Ishikawa (cell line): Measurements from ENCODE around the gene DACT2.

ENCODE experiments used
- CEBPB ChIP-seq: IDR thresholded peaks from 2 replicates; pipeline ENCODE4 v1.6.1; 2012
- CREB1 ChIP-seq: IDR thresholded peaks from 2 replicates; pipeline ENCODE4 v1.6.1; 2012; ENCODE audit warnings: low read depth
- EGR1 ChIP-seq: IDR thresholded peaks from 2 replicates; pipeline ENCODE4 v1.6.1; 2012
- EP300 ChIP-seq: IDR thresholded peaks from 2 replicates; pipeline ENCODE4 v1.6.1; 2012; ENCODE audit warnings: borderline replicate concordance
- FOXM1 ChIP-seq: IDR thresholded peaks from 2 replicates; pipeline ENCODE4 v1.6.1; 2012; ENCODE audit warnings: low read depth, borderline replicate concordance
- NFIC ChIP-seq: IDR thresholded peaks from 2 replicates; pipeline ENCODE4 v1.6.1; 2012
- RAD21 ChIP-seq: IDR thresholded peaks from 2 replicates; pipeline ENCODE4 v1.6.1; 2012; ENCODE audit warnings: low read depth
- TAF1 ChIP-seq: IDR thresholded peaks from 2 replicates; pipeline ENCODE4 v1.6.1; 2012; ENCODE audit warnings: low read depth, mild to moderate bottlenecking
- TCF12 ChIP-seq: IDR thresholded peaks from 2 replicates; pipeline ENCODE4 v1.6.1; 2012; ENCODE audit warnings: low read depth
- TEAD4 ChIP-seq: IDR thresholded peaks from 2 replicates; pipeline ENCODE4 v1.6.1; 2012
- YY1 ChIP-seq: IDR thresholded peaks from 2 replicates; pipeline ENCODE4 v1.6.1; 2012; ENCODE audit warnings: low read depth
- ZBTB7A ChIP-seq: IDR thresholded peaks from 2 replicates; pipeline ENCODE4 v1.6.1; 2012; ENCODE audit warnings: low read depth
- TF ChIP-seq, protein P1 (sequence below): IDR thresholded peaks from 2 replicates; pipeline ENCODE4 v1.6.1; 2012
- TF ChIP-seq, protein P2 (sequence below): IDR thresholded peaks from 2 replicates; pipeline ENCODE4 v1.6.1; 2012
- TF ChIP-seq, protein P3 (sequence below): IDR thresholded peaks from 2 replicates; pipeline ENCODE4 v1.6.1; 2012; ENCODE audit warnings: low read depth, mild to moderate bottlenecking

Gene DACT2

DNA sequence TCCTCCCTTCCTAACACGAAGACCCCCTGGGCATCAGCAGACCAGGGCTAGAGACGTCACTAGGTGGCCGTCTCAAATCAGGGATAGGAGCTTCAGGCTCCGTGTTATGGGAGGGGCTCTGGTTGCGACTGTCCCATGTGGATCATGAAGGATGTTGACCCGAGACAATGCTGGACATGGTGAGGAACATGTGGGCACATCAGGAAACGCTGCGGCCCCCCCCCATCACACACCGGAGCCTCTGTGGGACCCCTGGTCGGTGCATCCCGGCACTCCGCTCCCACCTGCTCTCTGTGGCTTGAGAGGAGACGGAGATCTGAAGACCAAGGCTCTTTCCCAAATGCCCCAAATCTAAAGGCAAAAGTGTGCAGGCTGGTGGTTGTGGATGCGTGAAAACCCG lies 54.2 kb downstream of the DACT2 start:
- no peak for TF ChIP-seq CREB1

DNA sequence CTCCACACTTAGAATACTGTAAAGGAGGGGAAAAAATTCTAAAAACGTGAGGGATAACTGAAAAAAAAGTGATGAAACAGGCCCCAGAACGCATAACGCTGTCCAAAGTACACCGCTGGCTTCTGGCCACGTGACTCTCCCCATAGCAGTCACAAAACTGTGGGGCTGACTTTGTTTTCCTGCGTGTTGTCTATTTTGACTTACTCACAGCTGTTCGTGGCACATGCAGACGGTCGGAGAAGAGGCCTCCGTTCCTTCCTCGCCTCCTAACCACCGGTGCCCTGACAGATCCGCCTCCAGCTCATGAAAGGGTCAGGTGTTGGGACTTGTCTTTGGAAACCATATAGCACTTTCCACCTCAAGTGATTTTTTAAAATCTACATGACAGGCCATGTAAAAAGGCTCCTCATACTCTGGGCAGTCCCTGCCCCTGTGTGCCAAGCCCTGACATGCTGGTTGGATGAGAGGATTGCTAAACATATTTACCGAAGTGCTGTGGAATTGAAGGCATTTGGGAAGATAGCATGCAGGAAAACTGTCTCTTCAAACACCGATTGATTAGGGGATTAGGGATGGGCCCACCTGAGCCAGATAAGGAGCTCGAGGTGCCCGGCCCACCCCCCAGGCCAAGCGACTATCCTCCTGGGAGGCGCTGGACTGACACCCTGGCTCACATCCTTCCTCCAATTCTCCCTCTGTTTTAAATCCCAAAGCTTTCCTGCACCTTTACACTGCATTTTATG lies 54.8 kb downstream of the DACT2 start:
- TF ChIP-seq EGR1: no peak
- no peak for TF ChIP-seq ZBTB7A
- no peak for TF ChIP-seq RAD21
- no peak for TF ChIP-seq CREB1
- TF ChIP-seq TAF1: no peak
- no peak for TF ChIP-seq NFIC
- TF ChIP-seq EP300: no peak
- TF ChIP-seq TCF12: no peak
- no peak for TF ChIP-seq CEBPB
- no peak for TF ChIP-seq TEAD4
- TF ChIP-seq, protein P1, sequence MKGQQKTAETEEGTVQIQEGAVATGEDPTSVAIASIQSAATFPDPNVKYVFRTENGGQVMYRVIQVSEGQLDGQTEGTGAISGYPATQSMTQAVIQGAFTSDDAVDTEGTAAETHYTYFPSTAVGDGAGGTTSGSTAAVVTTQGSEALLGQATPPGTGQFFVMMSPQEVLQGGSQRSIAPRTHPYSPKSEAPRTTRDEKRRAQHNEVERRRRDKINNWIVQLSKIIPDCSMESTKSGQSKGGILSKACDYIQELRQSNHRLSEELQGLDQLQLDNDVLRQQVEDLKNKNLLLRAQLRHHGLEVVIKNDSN: no peak
- TF ChIP-seq YY1: no peak
- TF ChIP-seq, protein P2, sequence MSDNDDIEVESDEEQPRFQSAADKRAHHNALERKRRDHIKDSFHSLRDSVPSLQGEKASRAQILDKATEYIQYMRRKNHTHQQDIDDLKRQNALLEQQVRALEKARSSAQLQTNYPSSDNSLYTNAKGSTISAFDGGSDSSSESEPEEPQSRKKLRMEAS: no peak
- TF ChIP-seq, protein P3, sequence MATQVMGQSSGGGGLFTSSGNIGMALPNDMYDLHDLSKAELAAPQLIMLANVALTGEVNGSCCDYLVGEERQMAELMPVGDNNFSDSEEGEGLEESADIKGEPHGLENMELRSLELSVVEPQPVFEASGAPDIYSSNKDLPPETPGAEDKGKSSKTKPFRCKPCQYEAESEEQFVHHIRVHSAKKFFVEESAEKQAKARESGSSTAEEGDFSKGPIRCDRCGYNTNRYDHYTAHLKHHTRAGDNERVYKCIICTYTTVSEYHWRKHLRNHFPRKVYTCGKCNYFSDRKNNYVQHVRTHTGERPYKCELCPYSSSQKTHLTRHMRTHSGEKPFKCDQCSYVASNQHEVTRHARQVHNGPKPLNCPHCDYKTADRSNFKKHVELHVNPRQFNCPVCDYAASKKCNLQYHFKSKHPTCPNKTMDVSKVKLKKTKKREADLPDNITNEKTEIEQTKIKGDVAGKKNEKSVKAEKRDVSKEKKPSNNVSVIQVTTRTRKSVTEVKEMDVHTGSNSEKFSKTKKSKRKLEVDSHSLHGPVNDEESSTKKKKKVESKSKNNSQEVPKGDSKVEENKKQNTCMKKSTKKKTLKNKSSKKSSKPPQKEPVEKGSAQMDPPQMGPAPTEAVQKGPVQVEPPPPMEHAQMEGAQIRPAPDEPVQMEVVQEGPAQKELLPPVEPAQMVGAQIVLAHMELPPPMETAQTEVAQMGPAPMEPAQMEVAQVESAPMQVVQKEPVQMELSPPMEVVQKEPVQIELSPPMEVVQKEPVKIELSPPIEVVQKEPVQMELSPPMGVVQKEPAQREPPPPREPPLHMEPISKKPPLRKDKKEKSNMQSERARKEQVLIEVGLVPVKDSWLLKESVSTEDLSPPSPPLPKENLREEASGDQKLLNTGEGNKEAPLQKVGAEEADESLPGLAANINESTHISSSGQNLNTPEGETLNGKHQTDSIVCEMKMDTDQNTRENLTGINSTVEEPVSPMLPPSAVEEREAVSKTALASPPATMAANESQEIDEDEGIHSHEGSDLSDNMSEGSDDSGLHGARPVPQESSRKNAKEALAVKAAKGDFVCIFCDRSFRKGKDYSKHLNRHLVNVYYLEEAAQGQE: no peak
- TF ChIP-seq FOXM1: no peak

DNA sequence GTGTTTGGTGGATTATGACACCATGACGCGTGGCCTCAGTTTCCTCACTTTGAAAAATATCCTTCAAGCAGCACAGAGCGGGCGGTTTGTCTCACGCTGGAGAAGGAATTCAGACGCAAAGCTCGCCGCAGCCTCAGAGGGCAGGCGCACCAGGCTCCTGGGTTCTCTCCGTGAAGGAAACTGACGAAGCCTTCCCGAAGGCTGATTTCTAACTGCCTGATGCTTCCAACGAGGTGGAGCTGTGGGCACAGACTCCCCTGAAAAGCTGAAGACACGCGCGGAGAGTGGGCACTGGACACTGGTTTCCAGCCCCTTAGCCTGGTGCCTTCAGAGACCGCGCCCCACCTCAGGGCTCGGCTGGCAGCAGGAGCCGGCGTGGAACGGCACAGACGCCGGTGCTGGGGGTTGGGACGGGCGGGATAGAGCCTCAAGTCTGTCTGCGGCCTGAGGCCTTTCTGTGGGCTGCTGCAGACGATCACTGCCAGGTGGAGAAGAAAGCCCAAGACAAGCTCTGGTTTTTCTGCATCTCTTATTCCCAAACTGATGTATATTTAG lies 56.1 kb downstream of the DACT2 start:
- TF ChIP-seq FOXM1 (no peak), TCF12 (no peak), TAF1 (no peak), EGR1 (no peak), CEBPB (no peak), CREB1 (no peak), EP300 (no peak), YY1 (no peak), NFIC (no peak), TEAD4 (no peak), ZBTB7A (no peak), RAD21 (no peak)
- TF ChIP-seq, protein P3: no peak
- TF ChIP-seq, protein P2: no peak
- TF ChIP-seq, protein P1: no peak

DNA sequence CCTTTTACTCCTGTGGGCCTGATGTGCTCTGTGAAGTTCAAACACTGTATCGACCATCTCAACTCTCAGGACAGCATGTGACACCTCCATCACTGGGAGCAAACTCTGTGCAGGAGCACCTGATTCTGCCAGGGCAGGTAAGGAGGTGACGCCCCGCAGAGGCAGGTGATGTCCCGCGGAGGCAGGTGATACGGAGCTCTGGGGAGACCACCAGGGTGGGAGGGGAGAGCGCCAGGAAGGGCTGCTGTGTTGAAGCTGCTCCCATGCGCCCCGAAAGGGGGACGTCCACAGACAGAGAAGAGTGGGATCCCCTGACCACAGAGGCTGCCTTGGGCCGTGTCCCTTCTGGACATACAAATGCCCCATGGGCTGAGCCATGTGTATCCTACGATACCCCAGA lies 58.3 kb downstream of the DACT2 start:
- TF ChIP-seq, protein P1: no peak
- TF ChIP-seq EGR1: no peak
- TF ChIP-seq, protein P2: no peak
- no peak for TF ChIP-seq NFIC
- no peak for TF ChIP-seq YY1
- no peak for TF ChIP-seq TCF12
- TF ChIP-seq, protein P3: no peak
- TF ChIP-seq TAF1: no peak
- TF ChIP-seq FOXM1: no peak
- no peak for TF ChIP-seq EP300
- TF ChIP-seq TEAD4: no peak
- no peak for TF ChIP-seq RAD21
- no peak for TF ChIP-seq ZBTB7A
- no peak for TF ChIP-seq CEBPB
- no peak for TF ChIP-seq CREB1
